Measurements from ENCODE around the gene KSR1. TPM values are rescaled to one million over a fixed set of nuclear protein-coding genes. Genes with fewer than 3 reads are reported as not detected.
A peak's percentile ranks its signal among the peaks of the same experiment; 100 is the strongest.

Gene KSR1
- total RNA-seq, 1 donor = 15.5 TPM

- TF ChIP-seq CTCF (IDR thresholded peaks at IDR 0.05; ENCODE audit: insufficient read depth, low read depth, low read length) = no peak
- DNase-seq (ENCODE audit: low read depth) = no peak
- no peak overlapping the region for H3K4me3 ChIP-seq (ENCODE audit: low read depth, low read length)
Observed at GRCh38 chr17:27480699-27481098, 24.5 kb downstream of the KSR1 start.

- DNase-seq (ENCODE audit: low read depth) = no peak
- TF ChIP-seq CTCF (IDR thresholded peaks at IDR 0.05; ENCODE audit: insufficient read depth, low read depth, low read length) = no peak
Observed at GRCh38 chr17:27481327-27481726, 25.1 kb downstream of the KSR1 start.

GRCh38 chr17:27485125-27485524 lies 28.9 kb downstream of the KSR1 start:
- no peak for DNase-seq (ENCODE audit: low read depth)
- TF ChIP-seq CTCF (IDR thresholded peaks at IDR 0.05; ENCODE audit: insufficient read depth, low read depth, low read length) = no peak
- H3K4me3 ChIP-seq (ENCODE audit: low read depth, low read length) = no peak overlapping the region

More at GRCh38 chr17:27481327-27481726, 25.1 kb downstream of the KSR1 start:
- H3K4me3 ChIP-seq (ENCODE audit: low read depth, low read length) = no peak overlapping the region

- no peak for TF ChIP-seq CTCF (IDR thresholded peaks at IDR 0.05; ENCODE audit: insufficient read depth, low read depth, low read length)
- H3K4me3 ChIP-seq (ENCODE audit: low read depth, low read length) = no peak overlapping the region
- peak; percentile 72 for DNase-seq (ENCODE audit: low read depth)
Observed at GRCh38 chr17:27485716-27486495, 29.7 kb downstream of the KSR1 start.

GRCh38 chr17:27486741-27487140 lies 30.5 kb downstream of the KSR1 start:
- DNase-seq (ENCODE audit: low read depth) = no peak
- no peak for TF ChIP-seq CTCF (IDR thresholded peaks at IDR 0.05; ENCODE audit: insufficient read depth, low read depth, low read length)
- H3K4me3 ChIP-seq (ENCODE audit: low read depth, low read length) = no peak overlapping the region

GRCh38 chr17:27488231-27488630 lies 32.0 kb downstream of the KSR1 start:
- DNase-seq (ENCODE audit: low read depth) = no peak
- H3K4me3 ChIP-seq (ENCODE audit: low read depth, low read length) = no peak overlapping the region
- TF ChIP-seq CTCF (IDR thresholded peaks at IDR 0.05; ENCODE audit: insufficient read depth, low read depth, low read length) = no peak

All from fibroblast of villous mesenchyme (primary cell).